PC-3 (cell line): Measurements from ENCODE around the gene FUT6.

Experiments used
- EZH2phosphoT487 ChIP-seq: fragments of 300-600 bp; sonication (generic); IDR thresholded peaks from 2 replicates; pipeline ENCODE4 v1.6.1; 2018; ENCODE audit warnings: mild to moderate bottlenecking, antibody characterized with exemption, low read length, borderline replicate concordance
- TF ChIP-seq, protein P1 (sequence below): fragments of 300-600 bp; sonication (generic); conservative IDR thresholded peaks from 2 replicates; pipeline ENCODE4 v1.5.1; 2017; ENCODE audit warnings: antibody characterized with exemption, low read depth, mild to moderate bottlenecking, low read length

DNA sequence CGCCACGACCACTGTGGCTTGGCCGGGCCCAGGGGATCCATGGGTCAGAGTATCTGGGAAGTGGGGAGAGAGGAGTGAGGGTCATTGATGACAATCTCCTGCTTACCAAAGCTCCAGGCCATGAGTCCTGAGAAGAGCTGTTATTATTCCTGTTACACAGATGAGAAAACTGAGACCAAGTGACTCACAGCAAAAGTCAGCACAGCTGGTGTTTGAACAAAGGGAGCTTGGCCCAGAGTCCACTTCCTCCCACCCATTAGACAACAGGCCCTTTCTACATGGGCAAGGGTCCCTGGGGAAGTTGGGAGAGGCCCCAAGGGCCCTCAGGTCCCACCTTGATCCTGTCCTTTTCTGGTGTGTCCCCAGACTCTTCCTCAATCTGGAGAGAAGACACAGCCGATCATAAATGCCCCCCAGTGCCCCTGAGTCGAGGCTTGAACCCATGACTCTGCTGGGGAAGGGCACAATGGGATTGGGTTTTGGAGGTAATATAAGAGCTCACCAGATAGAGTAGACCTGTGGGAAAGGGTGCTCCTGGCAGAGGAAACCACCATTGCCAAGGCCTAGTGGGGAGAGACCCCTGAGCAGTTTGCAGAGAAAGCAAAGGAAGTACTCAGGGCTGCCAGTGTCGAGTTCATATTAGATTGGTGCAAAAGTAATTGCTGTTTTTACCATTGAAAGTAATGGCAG, 6.8 kb downstream of the FUT6 start:
- TF ChIP-seq, protein P1, sequence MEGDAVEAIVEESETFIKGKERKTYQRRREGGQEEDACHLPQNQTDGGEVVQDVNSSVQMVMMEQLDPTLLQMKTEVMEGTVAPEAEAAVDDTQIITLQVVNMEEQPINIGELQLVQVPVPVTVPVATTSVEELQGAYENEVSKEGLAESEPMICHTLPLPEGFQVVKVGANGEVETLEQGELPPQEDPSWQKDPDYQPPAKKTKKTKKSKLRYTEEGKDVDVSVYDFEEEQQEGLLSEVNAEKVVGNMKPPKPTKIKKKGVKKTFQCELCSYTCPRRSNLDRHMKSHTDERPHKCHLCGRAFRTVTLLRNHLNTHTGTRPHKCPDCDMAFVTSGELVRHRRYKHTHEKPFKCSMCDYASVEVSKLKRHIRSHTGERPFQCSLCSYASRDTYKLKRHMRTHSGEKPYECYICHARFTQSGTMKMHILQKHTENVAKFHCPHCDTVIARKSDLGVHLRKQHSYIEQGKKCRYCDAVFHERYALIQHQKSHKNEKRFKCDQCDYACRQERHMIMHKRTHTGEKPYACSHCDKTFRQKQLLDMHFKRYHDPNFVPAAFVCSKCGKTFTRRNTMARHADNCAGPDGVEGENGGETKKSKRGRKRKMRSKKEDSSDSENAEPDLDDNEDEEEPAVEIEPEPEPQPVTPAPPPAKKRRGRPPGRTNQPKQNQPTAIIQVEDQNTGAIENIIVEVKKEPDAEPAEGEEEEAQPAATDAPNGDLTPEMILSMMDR = no peak
- no peak for TF ChIP-seq EZH2phosphoT487
